ENCODE results near the gene MYT1. TPM values are rescaled to one million over a fixed set of nuclear protein-coding genes. Genes with fewer than 3 reads are reported as not detected.

MYT1 gene
- total and polyA plus RNA-seq, 9 of the 15 experiments (the other 6 are each of a cell fraction or from before 2014, with no cell fraction given): 0.02 to 0.12 (median 0.06) TPM; not detected in 4

DNA sequence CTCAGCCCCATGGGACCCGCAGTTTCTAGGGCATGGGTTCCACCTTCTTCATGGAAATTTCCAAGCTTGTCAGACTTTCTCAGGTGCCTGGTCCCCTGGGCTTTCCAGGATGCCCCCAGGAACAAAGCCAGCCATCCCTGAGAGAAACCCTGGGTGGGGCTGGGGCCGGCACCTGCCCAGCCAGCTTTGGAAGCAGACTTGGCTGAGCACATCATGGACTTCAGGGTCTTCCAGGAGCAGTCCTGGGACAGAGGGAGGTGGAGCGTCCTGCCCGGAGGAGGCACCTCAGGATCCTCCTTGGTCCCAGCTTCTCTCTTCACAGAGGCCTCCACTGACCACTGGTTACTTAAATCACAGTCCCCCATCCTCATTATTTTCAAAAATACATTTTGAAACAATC lies 13.5 kb downstream of the MYT1 start:
- WGBS (ENCODE audit: insufficient coverage, low coverage, missing lambda C conversion rate): 0% methylated on average over 4 of the region's 4 CpGs
- Histone ChIP-seq H3K9me3 (replicated peaks; ENCODE audit: control insufficient read depth, insufficient read depth, low read depth, low read length) (no peaks in the 10 kb centered on the region; the same call in 1 of the 2 replicates), H3K9ac (ENCODE audit: insufficient read depth in 1 of 2, low read depth in 2 of 2, low read length in 2 of 2) (no peak overlapping the region), H3K36me3 (ENCODE audit: control insufficient read depth, insufficient read depth, low read length) (no peaks in the 10 kb centered on the region), H3K27me3 (ENCODE audit: control insufficient read depth in 2 of 2, insufficient read depth in 2 of 2, low read length in 2 of 2) (peaks cover 19 to 50% of the 10 kb centered on the region in 2 experiments), H3K4me3 (no peak overlapping the region), H2AFZ (ENCODE audit: low read depth, low read length) (no peak overlapping the region), H3K9me1 (ENCODE audit: control insufficient read depth, insufficient read depth, low read length) (peaks cover 2% of the 10 kb centered on the region), H4K20me1 (replicated peaks; ENCODE audit: control insufficient read depth, insufficient read depth, low read length) (no peaks in the 10 kb centered on the region; the same call in 1 of the 2 replicates), H3K4me1 (replicated peaks in 1 of 2; ENCODE audit: control insufficient read depth in 2 of 2, insufficient read depth in 2 of 2, low read length in 2 of 2) (no peaks in the 10 kb centered on the region), H3K27ac (ENCODE audit: extremely low read depth, low read depth, low read length) (no peak overlapping the region), H3K79me2 (ENCODE audit: control insufficient read depth, insufficient read depth, low read length) (no peaks in the 10 kb centered on the region), H3K4me2 (ENCODE audit: insufficient read depth, low read length) (no peak overlapping the region)
- ChIA-PET POLR2A (no interaction called here), CTCF (ENCODE audit: low intra/inter-chr PET ratio) (no interaction called here)
- ATAC-seq (no peak), FAIRE-seq (no peak), DNase-seq (ENCODE audit: extremely low read depth in 1 of 4, low spot score in 3 of 4) (no peak)
- in situ Hi-C loops (cut with MboI) (no loop called here), intact Hi-C loops (cut with micrococcal nuclease) (no loop called here)
- TF ChIP-seq XRCC4 (IDR thresholded peaks at IDR 0.05; ENCODE audit: extremely low read depth, insufficient read depth, insufficient read length): no peak
- TF ChIP-seq ZNF780A (CRISPR knock-in tag; IDR thresholded peaks at IDR 0.05): no peak
- TF ChIP-seq, protein P1, sequence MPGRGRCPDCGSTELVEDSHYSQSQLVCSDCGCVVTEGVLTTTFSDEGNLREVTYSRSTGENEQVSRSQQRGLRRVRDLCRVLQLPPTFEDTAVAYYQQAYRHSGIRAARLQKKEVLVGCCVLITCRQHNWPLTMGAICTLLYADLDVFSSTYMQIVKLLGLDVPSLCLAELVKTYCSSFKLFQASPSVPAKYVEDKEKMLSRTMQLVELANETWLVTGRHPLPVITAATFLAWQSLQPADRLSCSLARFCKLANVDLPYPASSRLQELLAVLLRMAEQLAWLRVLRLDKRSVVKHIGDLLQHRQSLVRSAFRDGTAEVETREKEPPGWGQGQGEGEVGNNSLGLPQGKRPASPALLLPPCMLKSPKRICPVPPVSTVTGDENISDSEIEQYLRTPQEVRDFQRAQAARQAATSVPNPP (IDR thresholded peaks at IDR 0.05; ENCODE audit: borderline replicate concordance, insufficient read depth, insufficient read length): no peak
- TF ChIP-seq, protein P2, sequence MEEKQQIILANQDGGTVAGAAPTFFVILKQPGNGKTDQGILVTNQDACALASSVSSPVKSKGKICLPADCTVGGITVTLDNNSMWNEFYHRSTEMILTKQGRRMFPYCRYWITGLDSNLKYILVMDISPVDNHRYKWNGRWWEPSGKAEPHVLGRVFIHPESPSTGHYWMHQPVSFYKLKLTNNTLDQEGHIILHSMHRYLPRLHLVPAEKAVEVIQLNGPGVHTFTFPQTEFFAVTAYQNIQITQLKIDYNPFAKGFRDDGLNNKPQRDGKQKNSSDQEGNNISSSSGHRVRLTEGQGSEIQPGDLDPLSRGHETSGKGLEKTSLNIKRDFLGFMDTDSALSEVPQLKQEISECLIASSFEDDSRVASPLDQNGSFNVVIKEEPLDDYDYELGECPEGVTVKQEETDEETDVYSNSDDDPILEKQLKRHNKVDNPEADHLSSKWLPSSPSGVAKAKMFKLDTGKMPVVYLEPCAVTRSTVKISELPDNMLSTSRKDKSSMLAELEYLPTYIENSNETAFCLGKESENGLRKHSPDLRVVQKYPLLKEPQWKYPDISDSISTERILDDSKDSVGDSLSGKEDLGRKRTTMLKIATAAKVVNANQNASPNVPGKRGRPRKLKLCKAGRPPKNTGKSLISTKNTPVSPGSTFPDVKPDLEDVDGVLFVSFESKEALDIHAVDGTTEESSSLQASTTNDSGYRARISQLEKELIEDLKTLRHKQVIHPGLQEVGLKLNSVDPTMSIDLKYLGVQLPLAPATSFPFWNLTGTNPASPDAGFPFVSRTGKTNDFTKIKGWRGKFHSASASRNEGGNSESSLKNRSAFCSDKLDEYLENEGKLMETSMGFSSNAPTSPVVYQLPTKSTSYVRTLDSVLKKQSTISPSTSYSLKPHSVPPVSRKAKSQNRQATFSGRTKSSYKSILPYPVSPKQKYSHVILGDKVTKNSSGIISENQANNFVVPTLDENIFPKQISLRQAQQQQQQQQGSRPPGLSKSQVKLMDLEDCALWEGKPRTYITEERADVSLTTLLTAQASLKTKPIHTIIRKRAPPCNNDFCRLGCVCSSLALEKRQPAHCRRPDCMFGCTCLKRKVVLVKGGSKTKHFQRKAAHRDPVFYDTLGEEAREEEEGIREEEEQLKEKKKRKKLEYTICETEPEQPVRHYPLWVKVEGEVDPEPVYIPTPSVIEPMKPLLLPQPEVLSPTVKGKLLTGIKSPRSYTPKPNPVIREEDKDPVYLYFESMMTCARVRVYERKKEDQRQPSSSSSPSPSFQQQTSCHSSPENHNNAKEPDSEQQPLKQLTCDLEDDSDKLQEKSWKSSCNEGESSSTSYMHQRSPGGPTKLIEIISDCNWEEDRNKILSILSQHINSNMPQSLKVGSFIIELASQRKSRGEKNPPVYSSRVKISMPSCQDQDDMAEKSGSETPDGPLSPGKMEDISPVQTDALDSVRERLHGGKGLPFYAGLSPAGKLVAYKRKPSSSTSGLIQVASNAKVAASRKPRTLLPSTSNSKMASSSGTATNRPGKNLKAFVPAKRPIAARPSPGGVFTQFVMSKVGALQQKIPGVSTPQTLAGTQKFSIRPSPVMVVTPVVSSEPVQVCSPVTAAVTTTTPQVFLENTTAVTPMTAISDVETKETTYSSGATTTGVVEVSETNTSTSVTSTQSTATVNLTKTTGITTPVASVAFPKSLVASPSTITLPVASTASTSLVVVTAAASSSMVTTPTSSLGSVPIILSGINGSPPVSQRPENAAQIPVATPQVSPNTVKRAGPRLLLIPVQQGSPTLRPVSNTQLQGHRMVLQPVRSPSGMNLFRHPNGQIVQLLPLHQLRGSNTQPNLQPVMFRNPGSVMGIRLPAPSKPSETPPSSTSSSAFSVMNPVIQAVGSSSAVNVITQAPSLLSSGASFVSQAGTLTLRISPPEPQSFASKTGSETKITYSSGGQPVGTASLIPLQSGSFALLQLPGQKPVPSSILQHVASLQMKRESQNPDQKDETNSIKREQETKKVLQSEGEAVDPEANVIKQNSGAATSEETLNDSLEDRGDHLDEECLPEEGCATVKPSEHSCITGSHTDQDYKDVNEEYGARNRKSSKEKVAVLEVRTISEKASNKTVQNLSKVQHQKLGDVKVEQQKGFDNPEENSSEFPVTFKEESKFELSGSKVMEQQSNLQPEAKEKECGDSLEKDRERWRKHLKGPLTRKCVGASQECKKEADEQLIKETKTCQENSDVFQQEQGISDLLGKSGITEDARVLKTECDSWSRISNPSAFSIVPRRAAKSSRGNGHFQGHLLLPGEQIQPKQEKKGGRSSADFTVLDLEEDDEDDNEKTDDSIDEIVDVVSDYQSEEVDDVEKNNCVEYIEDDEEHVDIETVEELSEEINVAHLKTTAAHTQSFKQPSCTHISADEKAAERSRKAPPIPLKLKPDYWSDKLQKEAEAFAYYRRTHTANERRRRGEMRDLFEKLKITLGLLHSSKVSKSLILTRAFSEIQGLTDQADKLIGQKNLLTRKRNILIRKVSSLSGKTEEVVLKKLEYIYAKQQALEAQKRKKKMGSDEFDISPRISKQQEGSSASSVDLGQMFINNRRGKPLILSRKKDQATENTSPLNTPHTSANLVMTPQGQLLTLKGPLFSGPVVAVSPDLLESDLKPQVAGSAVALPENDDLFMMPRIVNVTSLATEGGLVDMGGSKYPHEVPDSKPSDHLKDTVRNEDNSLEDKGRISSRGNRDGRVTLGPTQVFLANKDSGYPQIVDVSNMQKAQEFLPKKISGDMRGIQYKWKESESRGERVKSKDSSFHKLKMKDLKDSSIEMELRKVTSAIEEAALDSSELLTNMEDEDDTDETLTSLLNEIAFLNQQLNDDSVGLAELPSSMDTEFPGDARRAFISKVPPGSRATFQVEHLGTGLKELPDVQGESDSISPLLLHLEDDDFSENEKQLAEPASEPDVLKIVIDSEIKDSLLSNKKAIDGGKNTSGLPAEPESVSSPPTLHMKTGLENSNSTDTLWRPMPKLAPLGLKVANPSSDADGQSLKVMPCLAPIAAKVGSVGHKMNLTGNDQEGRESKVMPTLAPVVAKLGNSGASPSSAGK (IDR thresholded peaks at IDR 0.05): no peak
- no peak for TF ChIP-seq TEAD1 (CRISPR knock-in tag; IDR thresholded peaks at IDR 0.05)
- TF ChIP-seq PTRF (tag; IDR thresholded peaks at IDR 0.05): no peak
- no peak for TF ChIP-seq FOXK2 (conservative IDR thresholded peaks at IDR 0.05 in 1 of 2, IDR thresholded peaks at IDR 0.05 in 1 of 2; ENCODE audit: low read depth in 2 of 2)
- BruUV-seq (replicated peaks): no TSS peak
